ENCODE data around the gene AMPD3.

The AMPD3 gene

GRCh38 chr11:10490032-10490397 is 35.0 kb downstream of the AMPD3 start:
- no peak for FAIRE-seq

GRCh38 chr11:10490398-10491241 is 35.6 kb downstream of the AMPD3 start:
- no peak for FAIRE-seq

GRCh38 chr11:10492084-10492483 is 37.0 kb downstream of the AMPD3 start:
- FAIRE-seq = no peak

- FAIRE-seq = no peak
Observed at GRCh38 chr11:10493041-10493663, 38.1 kb downstream of the AMPD3 start.

- no peak for FAIRE-seq
Observed at GRCh38 chr11:10494636-10495463, 39.8 kb downstream of the AMPD3 start.

- no peak for FAIRE-seq
Observed at GRCh38 chr11:10495464-10495786, 40.4 kb downstream of the AMPD3 start.

GRCh38 chr11:10496296-10496936 is 41.4 kb downstream of the AMPD3 start:
- no peak for FAIRE-seq

- FAIRE-seq = no peak
Observed at GRCh38 chr11:10497371-10498021, 42.4 kb downstream of the AMPD3 start.

- FAIRE-seq = no peak
Observed at GRCh38 chr11:10498022-10498400, 42.9 kb downstream of the AMPD3 start.

GRCh38 chr11:10498426-10499250 is 43.6 kb downstream of the AMPD3 start:
- no peak for FAIRE-seq

- FAIRE-seq = no peak
Observed at GRCh38 chr11:10499452-10499851, 44.4 kb downstream of the AMPD3 start.

- FAIRE-seq = no peak
Observed at GRCh38 chr11:10499874-10500601, 45.0 kb downstream of the AMPD3 start.

GRCh38 chr11:10500757-10501684 is 46.0 kb downstream of the AMPD3 start:
- FAIRE-seq = no peak

GRCh38 chr11:10502065-10502680 is 47.1 kb downstream of the AMPD3 start:
- FAIRE-seq = no peak

GRCh38 chr11:10502770-10503169 is 47.7 kb downstream of the AMPD3 start:
- FAIRE-seq = no peak

- FAIRE-seq = no peak
Observed at GRCh38 chr11:10503221-10503620, 48.2 kb downstream of the AMPD3 start.

- no peak for FAIRE-seq
Observed at GRCh38 chr11:10503777-10504480, 48.9 kb downstream of the AMPD3 start.

- FAIRE-seq = no peak
Observed at GRCh38 chr11:10504490-10504889, 49.4 kb downstream of the AMPD3 start.

All from TTC549 (cell line).